ENCODE results near the gene PTH. TPM values are rescaled to one million over a fixed set of nuclear protein-coding genes. Genes with fewer than 3 reads are reported as not detected.

PTH gene
- total RNA-seq, 1 experiment from 2014 or later = not detected

- no peaks in the 10 kb centered on the region for H3K9me3 ChIP-seq
- DNase-seq = peak; percentile 86
- H3K36me3 ChIP-seq = no peaks in the 10 kb centered on the region; the same call in 1 of the 2 replicates
- H3K27me3 ChIP-seq = no peaks in the 10 kb centered on the region
- peak within 1 kb of the TSS; percentile 87 for H3K4me3 ChIP-seq
Measured at GRCh38 chr11:13462901-13463778, 32.7 kb downstream of the PTH start, which contains the start of gene BTBD10. BTBD10 (minus strand) TSS chr11:13463222; CDS start chr11:13445124, 18,098 bp downstream.

DNA sequence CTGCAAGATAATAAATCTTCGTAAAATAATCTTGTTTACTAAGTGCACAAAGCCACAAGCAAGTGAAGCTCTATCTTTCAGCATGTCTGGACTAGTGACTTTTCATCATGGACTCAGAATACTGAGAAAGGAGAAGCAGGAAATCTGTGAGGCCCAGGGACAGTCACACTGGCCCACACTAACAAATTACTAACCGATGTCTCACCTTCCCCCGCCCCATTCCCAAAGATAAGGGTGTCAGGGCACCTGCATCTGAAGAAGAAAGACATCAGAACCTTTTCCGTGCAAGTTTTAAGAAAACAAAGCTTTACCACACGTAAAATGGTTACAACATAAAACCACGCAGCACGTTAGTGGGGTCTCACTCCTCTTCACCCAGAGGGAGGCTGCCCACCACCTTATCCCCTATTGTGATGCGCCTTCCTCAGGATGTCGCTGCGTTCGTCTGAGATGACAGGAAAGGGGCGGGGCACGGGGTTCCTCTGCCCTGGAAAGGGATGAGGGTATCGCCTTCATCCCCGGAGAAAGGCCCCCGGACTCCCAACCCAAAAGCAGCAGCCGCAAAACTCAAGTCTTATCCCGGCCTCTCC, 33.4 kb downstream of the PTH start:
- Histone ChIP-seq H3K36me3 (no peaks in the 10 kb centered on the region; the same call in 1 of the 2 replicates), H3K27me3 (no peaks in the 10 kb centered on the region), H3K9me3 (no peaks in the 10 kb centered on the region), H3K4me3 (peak overlapping the region; percentile 87)
- DNase-seq = peak; percentile 34

DNA sequence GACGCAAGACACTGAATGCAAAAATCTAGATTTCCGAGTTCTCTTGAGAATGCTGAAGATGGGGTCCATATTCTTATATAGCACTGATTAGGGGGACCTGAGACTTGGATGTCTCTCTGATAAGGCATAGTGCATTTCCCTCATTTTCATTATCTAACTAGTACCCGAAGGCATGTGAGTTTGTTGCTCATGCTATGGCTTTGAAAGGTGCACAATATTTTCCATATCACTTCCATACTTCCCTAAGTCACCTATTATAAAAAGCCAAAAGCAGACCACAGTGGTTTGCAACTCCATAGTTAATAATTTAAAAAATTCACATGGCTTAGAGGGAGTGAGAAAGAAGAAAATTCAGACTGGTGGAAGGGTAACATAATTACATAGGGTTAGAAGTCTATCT, 34.5 kb downstream of the PTH start:
- Histone ChIP-seq H3K4me3 (no peak overlapping the region), H3K27me3 (no peaks in the 10 kb centered on the region), H3K36me3 (no peaks in the 10 kb centered on the region; the same call in 1 of the 2 replicates), H3K9me3 (no peaks in the 10 kb centered on the region)
- DNase-seq = no peak

- Histone ChIP-seq H3K9me3 (no peaks in the 10 kb centered on the region), H3K4me3 (no peak overlapping the region), H3K27me3 (no peaks in the 10 kb centered on the region), H3K36me3 (no peaks in the 10 kb centered on the region)
- no peak for DNase-seq
Measured at GRCh38 chr11:13450832-13451397, 44.9 kb downstream of the PTH start.

- no peaks in the 10 kb centered on the region for H3K27me3 ChIP-seq
- H3K9me3 ChIP-seq = no peaks in the 10 kb centered on the region
- H3K4me3 ChIP-seq = no peak overlapping the region
- DNase-seq = no peak
- H3K36me3 ChIP-seq = no peaks in the 10 kb centered on the region
Measured at GRCh38 chr11:13449522-13449921, 46.3 kb downstream of the PTH start.

- no peak for DNase-seq
- no peaks in the 10 kb centered on the region for H3K27me3 ChIP-seq
- H3K4me3 ChIP-seq = no peak overlapping the region
- H3K36me3 ChIP-seq = no peaks in the 10 kb centered on the region
- H3K9me3 ChIP-seq = no peaks in the 10 kb centered on the region
Measured at GRCh38 chr11:13448876-13449275, 46.9 kb downstream of the PTH start.

DNA sequence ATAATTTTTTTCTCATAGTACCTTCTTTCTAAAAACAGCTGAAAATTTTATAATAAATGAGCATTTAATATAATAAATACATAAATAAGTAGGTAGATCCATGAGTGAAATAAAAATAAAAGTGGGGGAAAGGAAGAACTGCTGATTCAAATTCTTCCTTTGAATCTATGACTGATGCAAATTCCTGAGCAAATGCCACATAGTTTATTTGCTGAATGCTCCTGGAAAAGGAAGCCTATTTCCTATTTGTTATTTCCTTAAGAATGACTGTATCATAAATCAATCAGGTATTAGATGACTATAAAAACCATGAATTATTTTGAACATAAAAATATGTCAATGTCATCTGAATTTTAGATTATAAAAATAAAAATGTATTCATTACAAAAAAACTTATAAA, 49.4 kb downstream of the PTH start:
- H3K9me3 ChIP-seq = no peaks in the 10 kb centered on the region
- no peak for DNase-seq
- no peak overlapping the region for H3K4me3 ChIP-seq
- H3K27me3 ChIP-seq = no peaks in the 10 kb centered on the region
- H3K36me3 ChIP-seq = no peaks in the 10 kb centered on the region

GRCh38 chr11:13445588-13445987, 50.2 kb downstream of the PTH start:
- DNase-seq = no peak
- no peak overlapping the region for H3K4me3 ChIP-seq
- no peaks in the 10 kb centered on the region for H3K36me3 ChIP-seq
- no peaks in the 10 kb centered on the region for H3K9me3 ChIP-seq
- no peaks in the 10 kb centered on the region for H3K27me3 ChIP-seq

Other genes starting within 250 kb of the PTH start
- gene BMAL1, start 218.2 kb downstream of the PTH start, total RNA-seq (2014; rRNA removed; shearing (Covaris generic); ENCODE audit: low replicate concordance) = 9.3 and 19.8 TPM in 2 replicates
- gene BTBD10, start 32.8 kb downstream of the PTH start, total RNA-seq (2014; rRNA removed; shearing (Covaris generic); ENCODE audit: low replicate concordance) = 22.7 and 32.5 TPM in 2 replicates
- gene FAR1, start 172.7 kb upstream of the PTH start, total RNA-seq (2014; rRNA removed; shearing (Covaris generic); ENCODE audit: low replicate concordance) = 16.2 and 45.9 TPM in 2 replicates